COLO668 (cell line): ENCODE measurements around the gene CD72.

Experiments used
- DNase-seq: peaks from one replicate; lab custom pipeline; 2025; ENCODE audit not compliant: unreplicated experiment; lab: John Stamatoyannopoulos, UW

Gene CD72

GRCh38 chr9:35560625-35561337, 57.4 kb downstream of the CD72 start:
- DNase-seq = no peak
